Brain microvascular endothelial cell (primary cell): ENCODE results near the gene RSAD1.

Experiments
- DNase-seq: peaks from one replicate; pipeline ENCODE4 v3.0.0-alpha.2; 2020
- H3K27ac ChIP-seq: fragments of 250-450 bp; sonication (Bioruptor Pico); 2 replicates; pipeline ENCODE4 v1.5.1; 2020; ENCODE audit warnings: mild to moderate bottlenecking, moderate library complexity
- H3K27me3 ChIP-seq: fragments of 250-450 bp; sonication (Bioruptor Pico); replicated peaks from 2 replicates; pipeline ENCODE4 v1.5.1; 2020; ENCODE audit warnings: mild to moderate bottlenecking
- H3K36me3 ChIP-seq: fragments of 250-450 bp; sonication (Bioruptor Pico); replicated peaks from 2 replicates; pipeline ENCODE4 v1.5.1; 2020; ENCODE audit warnings: mild to moderate bottlenecking
- H3K4me3 ChIP-seq: 2 replicates; pipeline ENCODE4 v1.5.1; 2011; ENCODE audit warnings: low read depth, mild to moderate bottlenecking, control low read depth, low read length, moderate library complexity
- CTCF ChIP-seq: IDR thresholded peaks from 2 replicates; pipeline ENCODE4 v1.5.1; 2011; ENCODE audit warnings: low read depth, mild to moderate bottlenecking, moderate library complexity, low read length, control low read depth, inconsistent platforms; ENCODE audit errors: missing control alignments
- in situ Hi-C: cut with HindIII; loops from 2 replicates; pipeline ENCODE4 v1.10.0; 2017; ENCODE audit warnings: low sequenced_read_pairs, low pct_ligation_motif_present

RSAD1 gene

GRCh38 chr17:50481648-50482047, 3.0 kb downstream of the RSAD1 start:
- no peak for TF ChIP-seq CTCF
- H3K27me3 ChIP-seq, result no peaks in the 10 kb centered on the region
- H3K4me3 ChIP-seq, result no peak overlapping the region
- DNase-seq, result no peak
- peaks cover 20% of the 10 kb centered on the region for H3K36me3 ChIP-seq
- in situ Hi-C loops, result no loop called here
- H3K27ac ChIP-seq, result no peak overlapping the region

GRCh38 chr17:50482110-50482509, 3.5 kb downstream of the RSAD1 start:
- DNase-seq, result no peak
- Histone ChIP-seq H3K4me3 (no peak overlapping the region), H3K36me3 (peaks cover 20% of the 10 kb centered on the region), H3K27me3 (no peaks in the 10 kb centered on the region), H3K27ac (no peak overlapping the region)
- TF ChIP-seq CTCF, result no peak
- in situ Hi-C loops, result no loop called here

GRCh38 chr17:50482516-50482915, 3.9 kb downstream of the RSAD1 start:
- peak; percentile 95 for DNase-seq
- no peak overlapping the region for H3K4me3 ChIP-seq
- peak; percentile 93 for TF ChIP-seq CTCF
- no peaks in the 10 kb centered on the region for H3K27me3 ChIP-seq
- peaks cover 20% of the 10 kb centered on the region for H3K36me3 ChIP-seq
- in situ Hi-C loops, result no loop called here
- peak overlapping the region; percentile 66 for H3K27ac ChIP-seq

GRCh38 chr17:50483266-50483665, 4.6 kb downstream of the RSAD1 start:
- Histone ChIP-seq H3K36me3 (peaks cover 20% of the 10 kb centered on the region), H3K27ac (no peak overlapping the region), H3K27me3 (no peaks in the 10 kb centered on the region), H3K4me3 (no peak overlapping the region)
- in situ Hi-C loops, result no loop called here
- no peak for TF ChIP-seq CTCF
- no peak for DNase-seq

GRCh38 chr17:50484386-50485155, 5.9 kb downstream of the RSAD1 start:
- Histone ChIP-seq H3K27me3 (no peaks in the 10 kb centered on the region), H3K4me3 (no peak overlapping the region), H3K36me3 (peaks cover 20% of the 10 kb centered on the region), H3K27ac (no peak overlapping the region)
- DNase-seq, result no peak
- no peak for TF ChIP-seq CTCF
- in situ Hi-C loops, result no loop called here
